K562 (cell line): Measurements from ENCODE around the gene PCSK5. TPM values are rescaled to one million over a fixed set of nuclear protein-coding genes. Genes with fewer than 3 reads are reported as not detected.

ENCODE experiments used
- ATAC-seq: fragments of 200-7000 bp; cut with Tn5 transposase; 3 replicates; pipeline ENCODE4 v1.9.1; 2020; ENCODE audit warnings: moderate library complexity
- BruUV-seq: library from RNA; stranded (reverse); fragments of 400-500 nt; replicated peaks from 2 replicates; lab custom pipeline; 2021; lab: Mats Ljungman, UMichigan
- CTCF ChIA-PET: fragments of 300-600 bp; formaldehyde crosslinking; extraction: SDS; loops from one replicate; lab custom pipeline; 2021; ENCODE audit warnings: low intra/inter-chr PET ratio; lab: Yijun Ruan, JAX
- POLR2A ChIA-PET: fragments of 300-600, 350-650 bp; sonication (Branson Sonifier 250); formaldehyde crosslinking; extraction: SDS; loops from one replicate; lab custom pipeline; 2021; ENCODE audit warnings: antibody characterized with exemption, inconsistent platforms; lab: Yijun Ruan, JAX
- DNase-seq, 4 experiments: peaks; one replicate each; pipeline versions ENCODE4 v3.0.0 to v3.0.0-alpha.2; 2011 to 2018; ENCODE audit warnings: low spot score in 3 of 4, mixed read lengths in 3 of 4; ENCODE audit errors: extremely low read depth in 1 of 4
- FAIRE-seq: peaks from 2 replicates; lab custom pipeline; 2011; peaks lifted over from hg19 to GRCh38; lab: Jason Lieb, UNC
- H2AFZ ChIP-seq: 2 replicates; pipeline ENCODE4 v1.6.0; 2011; ENCODE audit warnings: low read depth, low read length, control low read depth, inconsistent platforms
- H3K27ac ChIP-seq: fragments of 200-600 bp; 3 replicates; pipeline ENCODE4 v1.8.0; 2011; ENCODE audit warnings: low read depth, mild to moderate bottlenecking, control low read depth, inconsistent platforms, low read length, moderate library complexity, mixed read lengths; ENCODE audit errors: extremely low read depth
- H3K27me3 ChIP-seq, 2 experiments: fragments of 300-600 bp in 1 of 2; 2 replicates in 1 of 2; 3 replicates in 1 of 2; pipeline versions ENCODE4 v1.6.0 to v1.8.0; 2011; ENCODE audit warnings: inconsistent platforms in 2 of 2, low read length in 2 of 2, mild to moderate bottlenecking in 1 of 2, mixed read lengths in 1 of 2, moderate library complexity in 1 of 2; ENCODE audit not compliant: control insufficient read depth in 2 of 2, insufficient read depth in 2 of 2
- H3K36me3 ChIP-seq: fragments of 300-600 bp; 3 replicates; pipeline ENCODE4 v1.8.0; 2011; ENCODE audit warnings: mild to moderate bottlenecking, low read length, inconsistent platforms; ENCODE audit not compliant: control insufficient read depth, insufficient read depth
- H3K4me1 ChIP-seq, 2 experiments: fragments of 200-600 bp in 1 of 2; replicated peaks in 1 of 2; 2 replicates in 1 of 2; 3 replicates in 1 of 2; pipeline versions ENCODE4 v1.5.1 to v1.8.0; 2011; ENCODE audit warnings: inconsistent platforms in 2 of 2, low read length in 2 of 2, mild to moderate bottlenecking in 1 of 2, mixed read lengths in 1 of 2, moderate library complexity in 1 of 2; ENCODE audit not compliant: control insufficient read depth in 2 of 2, insufficient read depth in 2 of 2
- H3K4me2 ChIP-seq: 2 replicates; pipeline ENCODE4 v1.6.1; 2011; ENCODE audit warnings: low read length, control low read depth, inconsistent platforms, mixed read lengths; ENCODE audit not compliant: insufficient read depth
- H3K4me3 ChIP-seq: fragments of 200-600 bp; sonication (generic), shearing (Covaris generic); 2 replicates; pipeline ENCODE4 v1.5.1; 2016; ENCODE audit warnings: control low read depth, inconsistent platforms
- H3K79me2 ChIP-seq: fragments of 200-600 bp; 3 replicates; pipeline ENCODE4 v1.8.0; 2011; ENCODE audit warnings: low read length, inconsistent platforms; ENCODE audit not compliant: control insufficient read depth, insufficient read depth
- H3K9ac ChIP-seq, 2 experiments: 2 replicates each; pipeline versions ENCODE4 v1.6.0 to v1.6.1; 2011; ENCODE audit warnings: low read depth in 2 of 2, low read length in 2 of 2, control low read depth in 1 of 2, inconsistent platforms in 1 of 2, mild to moderate bottlenecking in 1 of 2, mixed read lengths in 1 of 2; ENCODE audit not compliant: insufficient read depth in 1 of 2
- H3K9me1 ChIP-seq: one replicate; pipeline ENCODE4 v1.6.0; 2011; ENCODE audit warnings: inconsistent platforms, mild to moderate bottlenecking, low read length, moderate library complexity; ENCODE audit not compliant: control insufficient read depth, insufficient read depth
- H3K9me3 ChIP-seq: replicated peaks from 2 replicates; pipeline ENCODE4 v1.5.1; 2011; ENCODE audit warnings: low read depth, low read length, inconsistent platforms; ENCODE audit not compliant: control insufficient read depth, insufficient read depth
- H4K20me1 ChIP-seq: replicated peaks from 2 replicates; pipeline ENCODE4 v1.6.1; 2011; ENCODE audit warnings: low read length, inconsistent platforms, mixed read lengths; ENCODE audit not compliant: control insufficient read depth, insufficient read depth
- CREBBP ChIP-seq: IDR thresholded peaks from one replicate; pipeline ENCODE4 v1.6.1; 2012; ENCODE audit warnings: low read depth, mild to moderate bottlenecking, control low read depth, inconsistent platforms, low read length
- HCFC1 ChIP-seq: IDR thresholded peaks from 2 replicates; pipeline ENCODE4 v1.6.1; 2012; ENCODE audit warnings: low read depth, low read length, improper control_type of control experiment
- JUND ChIP-seq, 2 experiments: IDR thresholded peaks; 2 replicates in 1 of 2; 3 replicates in 1 of 2; pipeline ENCODE4 v1.6.1; 2011; ENCODE audit warnings: borderline replicate concordance in 2 of 2, low read depth in 2 of 2, low read length in 2 of 2, improper control_type of control experiment in 1 of 2, missing biosample characterization in 1 of 2, missing genetic modification characterization in 1 of 2, missing genetic modification reagents in 1 of 2
- MAFG ChIP-seq: fragments of 450-650 bp; conservative IDR thresholded peaks from 2 replicates; pipeline ENCODE4 v1.6.1; 2016; ENCODE audit warnings: missing genetic modification characterization, missing compliant biosample characterization
- MBD1 ChIP-seq: fragments of 250-450 bp; sonication (Bioruptor Pico); IDR thresholded peaks from 2 replicates; pipeline ENCODE4 v1.8.0; 2022; ENCODE audit warnings: inconsistent platforms
- POLR3A ChIP-seq: IDR thresholded peaks from 2 replicates; pipeline ENCODE4 v1.6.1; 2011; ENCODE audit warnings: borderline replicate concordance, mild to moderate bottlenecking, moderate library complexity; ENCODE audit not compliant: insufficient read length, insufficient read depth; ENCODE audit errors: extremely low read depth
- PRMT5 ChIP-seq: sonication (generic); formaldehyde crosslinking; IDR thresholded peaks from 2 replicates; pipeline ENCODE4 v1.5.0; 2020; ENCODE audit warnings: missing genetic modification reagents
- SMAD1 ChIP-seq: fragments of 150-350 bp; IDR thresholded peaks from 2 replicates; pipeline ENCODE4 v1.6.1; 2014; ENCODE audit warnings: low read length, low read depth; ENCODE audit not compliant: partially characterized antibody
- SMARCA4 ChIP-seq: fragments of 450-650 bp; IDR thresholded peaks from 2 replicates; pipeline ENCODE4 v1.6.1; 2016
- TOE1 ChIP-seq, 2 experiments: fragments of 450-650 bp in 1 of 2; sonication (generic) in 1 of 2; formaldehyde crosslinking in 1 of 2; IDR thresholded peaks; 2 replicates each; pipeline versions ENCODE4 v1.7.1 to v1.8.0; 2016 to 2022; ENCODE audit warnings: borderline replicate concordance in 2 of 2, mild to moderate bottlenecking in 2 of 2, antibody characterized with exemption in 1 of 2, inconsistent platforms in 1 of 2, low read depth in 1 of 2, missing genetic modification reagents in 1 of 2, moderate library complexity in 1 of 2
- TRIM24 ChIP-seq, 2 experiments: fragments of 450-650 bp; IDR thresholded peaks; 2 replicates each; pipeline ENCODE4 v1.6.1; 2016
- ZFP36 ChIP-seq: fragments of 150-350 bp; IDR thresholded peaks from 2 replicates; pipeline ENCODE4 v1.6.1; 2018; ENCODE audit warnings: low read length, low read depth; ENCODE audit not compliant: partially characterized antibody
- ZNF121 ChIP-seq: sonication (generic); formaldehyde crosslinking; conservative IDR thresholded peaks from 2 replicates; pipeline ENCODE4 v1.8.0; 2022; ENCODE audit warnings: missing genetic modification reagents
- ZNF507 ChIP-seq: conservative IDR thresholded peaks from 2 replicates; pipeline ENCODE4 v1.6.1; 2017; ENCODE audit warnings: missing genetic modification characterization, missing compliant biosample characterization
- ZNF512 ChIP-seq: IDR thresholded peaks from 2 replicates; pipeline ENCODE4 v1.6.1; 2016; ENCODE audit warnings: missing genetic modification characterization, missing compliant biosample characterization
- ZNF668 ChIP-seq: fragments of 250-450 bp; sonication (Bioruptor Pico); IDR thresholded peaks from 2 replicates; pipeline ENCODE4 v1.8.0; 2022; ENCODE audit warnings: mild to moderate bottlenecking, inconsistent platforms
- ZNF699 ChIP-seq: fragments of 250-450 bp; sonication (Bioruptor Pico); IDR thresholded peaks from 2 replicates; pipeline ENCODE4 v1.8.0; 2021; ENCODE audit warnings: mild to moderate bottlenecking, moderate library complexity; ENCODE audit not compliant: insufficient replicate concordance
- ZNF785 ChIP-seq: fragments of 250-450 bp; sonication (Bioruptor Pico); IDR thresholded peaks from 2 replicates; pipeline ENCODE4 v1.4.0; 2020; ENCODE audit warnings: mild to moderate bottlenecking
- WGBS: fragments of 100-300 bp; shearing (Covaris generic); methylation state at CpG from one replicate; pipeline ENCODE4 v1.1.6; 2016; ENCODE audit warnings: low coverage, mixed read lengths; ENCODE audit not compliant: insufficient coverage; ENCODE audit errors: missing lambda C conversion rate; 5-methylcytosine and 5-hydroxymethylcytosine counted together
- in situ Hi-C: fragments of 300-500 bp; cut with MboI; formaldehyde crosslinking; loops from 4 replicates; pipeline ENCODE4 v1.15.0; 2018; ENCODE audit warnings: inconsistent platforms, mixed read lengths
- intact Hi-C: fragments of 100-400 bp; cut with micrococcal nuclease; formaldehyde crosslinking; loops from 2 replicates; pipeline ENCODE4 v1.14.2; 2022
- polyA plus RNA-seq, 8 experiments: library from polyadenylated mRNA; depleted of rRNA in 4 of 8; stranded (reverse) in 5 of 8; unstranded in 3 of 8; fragments of >200 nt; fragmentation: Nextera tagmentation in 2 of 8; fragmentation: Illumina TruSeq in 1 of 8; extraction: Ambion mirVana in 2 of 8; extraction: Trizol in 1 of 8; gene quantifications; 2 replicates each; pipeline versions ENCODE4 v1.2.1 to v1.2.3, GENCODE V29; 2011 to 2014; ENCODE audit warnings: inconsistent platforms in 1 of 8, missing spikeins in 1 of 8
- total RNA-seq, 7 experiments: library from RNA; depleted of rRNA in 6 of 7; stranded (reverse); fragments of >200 nt in 6 of 7; fragmentation: Illumina TruSeq in 2 of 7; extraction: Trizol in 2 of 7; gene quantifications; 2 replicates each; pipeline versions ENCODE4 v1.2.1 to v1.2.3, GENCODE V29; 2011 to 2021; ENCODE audit warnings: low replicate concordance in 1 of 7

Gene PCSK5
- total and polyA plus RNA-seq, 9 of the 15 experiments (the other 6 are each of a cell fraction or from before 2014, with no cell fraction given) = not detected

GRCh38 chr9:76018761-76019160, 128.3 kb downstream of the PCSK5 start (continued):
- TF ChIP-seq SMAD1 = no peak
- no peak for TF ChIP-seq ZNF668
- TF ChIP-seq JUND (IDR thresholded peaks at IDR 0.05; ENCODE audit: borderline replicate concordance, low read depth, low read length) = no peak
- TF ChIP-seq JUND (tag; IDR thresholded peaks at IDR 0.05; ENCODE audit: borderline replicate concordance, low read depth, low read length) = no peak
- no peak for TF ChIP-seq ZNF507 (tag)
- TF ChIP-seq ZNF121 (CRISPR knock-in tag) = no peak
- no peak for TF ChIP-seq ZNF699 (CRISPR knock-in tag)
- TF ChIP-seq, all 486 proteins: peak for 0

GRCh38 chr9:76020652-76021051, 130.2 kb downstream of the PCSK5 start:
- Histone ChIP-seq H3K4me3 (no peak overlapping the region), H3K9me1 (no peaks in the 10 kb centered on the region), H3K79me2 (no peaks in the 10 kb centered on the region), H3K4me1 (no peaks in the 10 kb centered on the region), H3K4me2 (no peak overlapping the region), H3K36me3 (no peaks in the 10 kb centered on the region), H3K27ac (no peak overlapping the region), H2AFZ (no peak overlapping the region), H3K9me3 (no peaks in the 10 kb centered on the region), H3K27me3 (no peaks in the 10 kb centered on the region), H4K20me1 (no peaks in the 10 kb centered on the region), H3K9ac (no peak overlapping the region)
- intact Hi-C loops = no loop called here
- no TSS peak for BruUV-seq
- FAIRE-seq (no peak), DNase-seq (no peak), ATAC-seq (no peak)
- POLR2A ChIA-PET = no interaction called here
- in situ Hi-C loops = no loop called here
- CTCF ChIA-PET = no interaction called here
- 4% methylated on average over 9 of the region's 10 CpGs for WGBS
- TF ChIP-seq PRMT5 (no peak), CREBBP (no peak), ZNF785 (CRISPR knock-in tag) (no peak), HCFC1 (no peak), TRIM24 (IDR thresholded peaks at IDR 0.05) (no peak), MBD1 (CRISPR knock-in tag) (no peak), SMARCA4 (no peak), TOE1 (IDR thresholded peaks at IDR 0.05; ENCODE audit: borderline replicate concordance) (no peak), TOE1 (CRISPR knock-in tag; IDR thresholded peaks at IDR 0.05; ENCODE audit: borderline replicate concordance, low read depth) (no peak), ZNF512 (tag) (no peak), POLR3A (no peak), MAFG (tag) (no peak), ZFP36 (no peak)
